Gastrocnemius medialis (tissue), 4 donors: ENCODE measurements around the gene GSTM2. TPM values are rescaled to one million over a fixed set of nuclear protein-coding genes. Genes with fewer than 3 reads are reported as not detected.

Source experiments
- ATAC-seq, 2 donors: fragments of 150-250 bp; one replicate each; pipeline ENCODE4 v1.9.1; 2016
- DNase-seq, 2 donors: peaks; one replicate each; pipeline ENCODE4 v3.0.0-alpha.2; 2019
- H3K27ac ChIP-seq, 4 donors: fragments of 200-600 bp; sonication (generic); 1 replicate in 1 of 4; 2 replicates in 3 of 4; pipeline ENCODE4 v1.5.1; 2016 to 2018; ENCODE audit warnings: mild to moderate bottlenecking in 2 of 4, moderate library complexity in 1 of 4
- H3K27me3 ChIP-seq, 3 donors: fragments of 200-600 bp; sonication (generic) in 2 of 3; 1 replicate in 1 of 3; 2 replicates in 2 of 3; pipeline versions ENCODE4 v1.5.1 to v1.6.0; 2016 to 2019; ENCODE audit warnings: mild to moderate bottlenecking in 1 of 3, moderate library complexity in 1 of 3
- H3K36me3 ChIP-seq, 2 donors: fragments of 200-600 bp; sonication (generic) in 1 of 2; one replicate each; pipeline ENCODE4 v1.5.1; 2017 to 2018
- H3K4me1 ChIP-seq, 2 donors: fragments of 200-600 bp; sonication (generic) in 1 of 2; one replicate each; pipeline ENCODE4 v1.5.1; 2016 to 2017; ENCODE audit warnings: mild to moderate bottlenecking in 2 of 2
- H3K4me3 ChIP-seq, 4 donors: fragments of 200-600 bp; sonication (generic) in 3 of 4; 1 replicate in 1 of 4; 2 replicates in 3 of 4; pipeline ENCODE4 v1.5.1; 2016 to 2019; ENCODE audit warnings: mild to moderate bottlenecking in 2 of 4
- H3K9me3 ChIP-seq, 3 donors: fragments of 200-600 bp; sonication (generic) in 2 of 3; 1 replicate in 1 of 3; 2 replicates in 2 of 3; pipeline ENCODE4 v1.5.1; 2016 to 2019
- CTCF ChIP-seq, 5 experiments: fragments of 450-650 bp in 3 of 5; fragments of 200-600 bp in 2 of 5; sonication (generic) in 2 of 5; IDR thresholded peaks in 4 of 5; conservative IDR thresholded peaks in 1 of 5; 1 replicate in 4 of 5; 2 replicates in 1 of 5; pipeline ENCODE4 v1.5.1; 2016 to 2019; ENCODE audit warnings: antibody characterized with exemption in 5 of 5, mild to moderate bottlenecking in 3 of 5, moderate library complexity in 3 of 5
- POLR2A ChIP-seq, 2 donors: fragments of 450-650 bp; IDR thresholded peaks; one replicate each; pipeline ENCODE4 v1.6.1; 2017; ENCODE audit warnings: antibody characterized with exemption in 2 of 2, mild to moderate bottlenecking in 2 of 2, moderate library complexity in 2 of 2
- in situ Hi-C, 4 donors: fragments of 200-750 bp; cut with MboI; loops; one replicate each; pipeline versions ENCODE4 v1.15.0 to v1.8.0; 2017; ENCODE audit warnings: low sequenced_read_pairs in 4 of 4
- intact Hi-C: fragments of 100-400 bp; cut with DNase I; formaldehyde crosslinking; loops from one replicate; pipeline ENCODE4 v1.15.1; 2023; ENCODE audit warnings: low total_unique reads
- total RNA-seq, 4 donors: library from RNA; depleted of rRNA; stranded (reverse); fragments of >200 nt; gene quantifications; one replicate each; pipeline versions ENCODE4 v1.1.0 to v1.2.3, GENCODE V29; 2016

GSTM2 gene
- total RNA-seq, 4 donors from 2014 or later, result 29.2 to 41.4 (median 39.0) TPM

GRCh38 chr1:109722908-109723691 lies 55.2 kb downstream of the GSTM2 start:
- H3K36me3 ChIP-seq, result no peaks in the 10 kb centered on the region
- intact Hi-C loops (no loop called here), in situ Hi-C loops (no loop called here)
- no peaks in the 10 kb centered on the region for H3K4me1 ChIP-seq
- H3K27ac ChIP-seq, result no peak overlapping the region
- TF ChIP-seq POLR2A (IDR thresholded peaks at IDR 0.05) (no peak), CTCF (IDR thresholded peaks at IDR 0.05 in 4 of 5, conservative IDR thresholded peaks at IDR 0.05 in 1 of 5) (no peak)
- DNase-seq, result no peak
- H3K9me3 ChIP-seq, result no peaks in the 10 kb centered on the region
- no peak for ATAC-seq
- H3K27me3 ChIP-seq, result no peaks in the 10 kb centered on the region
- H3K4me3 ChIP-seq, result no peak overlapping the region

Other genes with a start within 250 kb of the GSTM2 start
- 10 to 100 TPM; 63.5 to 82.5 (median 78.2) TPM for gene PSMA5, start 241.6 kb upstream of the GSTM2 start, total RNA-seq
- 100 to 1,000 TPM in 1 of 4 donors, 10 to 100 TPM in 3; 15.7 to 127 (median 83.7) TPM for gene SYPL2, start 201.5 kb upstream of the GSTM2 start, total RNA-seq
- gene ATXN7L2, start 184.2 kb upstream of the GSTM2 start, total RNA-seq, result 10 to 100 TPM in 1 of 4 donors, 1 to 10 TPM in 3; 2.1 to 12.1 (median 6.5) TPM
- gene CYB561D1, start 174.0 kb upstream of the GSTM2 start, total RNA-seq, result 1 to 10 TPM; 3.1 to 8.0 (median 3.9) TPM
- gene AMIGO1, start 158.3 kb upstream of the GSTM2 start, total RNA-seq, result 10 to 100 TPM in 3 of 4 donors, 1 to 10 TPM in 1; 8.6 to 20.9 (median 15.1) TPM
- not detected for gene GPR61, start 128.2 kb upstream of the GSTM2 start, total RNA-seq
- 1 to 10 TPM in 3 of 4 donors, under 1 TPM in 1; 0.90 to 2.5 (median 1.8) TPM for gene GNAI3, start 119.4 kb upstream of the GSTM2 start, total RNA-seq
- not detected for gene GNAT2, start 48.4 kb upstream of the GSTM2 start, total RNA-seq
- gene AMPD2, start 48.2 kb upstream of the GSTM2 start, total RNA-seq, result 10 to 100 TPM in 2 of 4 donors, 1 to 10 TPM in 2; 5.3 to 19.4 (median 10.4) TPM
- 10 to 100 TPM; 18.1 to 28.9 (median 25.0) TPM for gene GSTM4, start 12.0 kb upstream of the GSTM2 start, total RNA-seq
- 10 to 100 TPM in 1 of 4 donors, not detected in 3; 30.3 TPM for gene GSTM1, start 19.8 kb downstream of the GSTM2 start, total RNA-seq
- gene GSTM5, start 44.2 kb downstream of the GSTM2 start, total RNA-seq, result 1 to 10 TPM in 1 of 4 donors, under 1 TPM in 3; 0.15 to 1.9 (median 0.63) TPM
- gene GSTM3, start 73.0 kb downstream of the GSTM2 start, total RNA-seq, result 10 to 100 TPM; 54.2 to 85.6 (median 71.8) TPM
- 1 to 10 TPM in 1 of 4 donors, not detected in 3; 1.4 TPM for gene EPS8L3, start 95.9 kb downstream of the GSTM2 start, total RNA-seq
- gene CSF1, start 242.8 kb downstream of the GSTM2 start, total RNA-seq, result 10 to 100 TPM; 14.6 to 31.1 (median 19.6) TPM